Panc1 (cell line): ENCODE data around the gene SLC24A4. TPM values are rescaled to one million over a fixed set of nuclear protein-coding genes. Genes with fewer than 3 reads are reported as not detected.

Experiments used
- ATAC-seq: fragments of 200-7000 bp; cut with Tn5 transposase; 2 replicates; pipeline ENCODE4 v1.9.1; 2020; ENCODE audit warnings: mild to moderate bottlenecking, moderate library complexity
- BruUV-seq: library from RNA; stranded (reverse); fragments of 400-500 nt; replicated peaks from 2 replicates; lab custom pipeline; 2021; lab: Mats Ljungman, UMichigan
- CTCF ChIA-PET: fragments of 300-600 bp; sonication (Branson Sonifier 250); formaldehyde crosslinking; loops from one replicate; lab custom pipeline; 2022; ENCODE audit warnings: antibody characterized with exemption; lab: Charles Lee
- POLR2A ChIA-PET: fragments of 300-600 bp; sonication (Branson Sonifier 250); formaldehyde crosslinking; loops from one replicate; lab custom pipeline; 2022; ENCODE audit warnings: antibody characterized with exemption; lab: Charles Lee
- DNase-seq: peaks from one replicate; pipeline ENCODE4 v3.0.0-alpha.2; 2010; ENCODE audit warnings: low read depth, low spot score
- H3K27ac ChIP-seq: 2 replicates; pipeline ENCODE4 v1.5.1; 2011; ENCODE audit warnings: mild to moderate bottlenecking, low read length, inconsistent platforms
- H3K27me3 ChIP-seq: fragments of 200-500 bp; sonication (Bioruptor generic); 2 replicates; pipeline ENCODE4 v1.6.0; 2014; ENCODE audit warnings: low read length, inconsistent platforms; ENCODE audit not compliant: control insufficient read depth, insufficient read depth
- H3K36me3 ChIP-seq: fragments of 200-500 bp; sonication (Bioruptor generic); 2 replicates; pipeline ENCODE4 v1.5.1; 2014; ENCODE audit warnings: inconsistent platforms, mild to moderate bottlenecking, low read length, moderate library complexity; ENCODE audit not compliant: control insufficient read depth, insufficient read depth
- H3K4me1 ChIP-seq: 2 replicates; pipeline ENCODE4 v1.5.1; 2011; ENCODE audit warnings: inconsistent platforms, mild to moderate bottlenecking, low read length, moderate library complexity; ENCODE audit not compliant: control insufficient read depth, insufficient read depth
- H3K4me3 ChIP-seq, 2 experiments: 2 replicates each; pipeline ENCODE4 v1.5.1; 2011 to 2012; ENCODE audit warnings: low read depth in 2 of 2, low read length in 2 of 2, mild to moderate bottlenecking in 2 of 2, inconsistent platforms in 1 of 2, moderate library complexity in 1 of 2
- H3K9me3 ChIP-seq: fragments of 200-500 bp; sonication (Bioruptor generic); 2 replicates; pipeline ENCODE4 v1.5.1; 2014; ENCODE audit warnings: low read depth, mild to moderate bottlenecking, inconsistent platforms, low read length, moderate library complexity; ENCODE audit not compliant: control insufficient read depth, insufficient read depth
- CTCF ChIP-seq: fragments of 450-650 bp; IDR thresholded peaks from 2 replicates; pipeline ENCODE4 v1.5.1; 2017; ENCODE audit warnings: mild to moderate bottlenecking
- POLR2AphosphoS5 ChIP-seq: IDR thresholded peaks from 2 replicates; pipeline ENCODE4 v1.6.1; 2012; ENCODE audit warnings: mild to moderate bottlenecking, low read depth, low read length, moderate library complexity
- REST ChIP-seq, 2 experiments: IDR thresholded peaks; 2 replicates each; pipeline ENCODE4 v1.6.1; 2011 to 2012; ENCODE audit warnings: low read depth in 2 of 2, control low read depth in 1 of 2, low read length in 1 of 2, mild to moderate bottlenecking in 1 of 2, moderate library complexity in 1 of 2; ENCODE audit not compliant: insufficient read depth in 1 of 2
- SIN3A ChIP-seq: IDR thresholded peaks from 2 replicates; pipeline ENCODE4 v1.6.1; 2012; ENCODE audit warnings: low read depth, mild to moderate bottlenecking, low read length, moderate library complexity, borderline replicate concordance; ENCODE audit not compliant: insufficient read depth
- TCF7L2 ChIP-seq: IDR thresholded peaks from 2 replicates; pipeline ENCODE4 v1.6.1; 2011; ENCODE audit warnings: mild to moderate bottlenecking, low read depth, low read length, inconsistent platforms
- in situ Hi-C: cut with HindIII; loops from 2 replicates; pipeline ENCODE4 v1.10.0; 2016; ENCODE audit warnings: low sequenced_read_pairs, low pct_unique_long_range_greater_than_20kb
- intact Hi-C: fragments of 100-400 bp; cut with micrococcal nuclease; formaldehyde crosslinking; loops from one replicate; pipeline ENCODE4 v1.10.0; 2022; ENCODE audit not compliant: unreplicated experiment
- total RNA-seq: library from RNA; stranded (reverse); gene quantifications from one replicate; pipeline ENCODE4 v1.2.1, GENCODE V29; 2021; ENCODE audit not compliant: unreplicated experiment

Gene SLC24A4
- total RNA-seq, 1 experiment from 2014 or later: not detected

DNA sequence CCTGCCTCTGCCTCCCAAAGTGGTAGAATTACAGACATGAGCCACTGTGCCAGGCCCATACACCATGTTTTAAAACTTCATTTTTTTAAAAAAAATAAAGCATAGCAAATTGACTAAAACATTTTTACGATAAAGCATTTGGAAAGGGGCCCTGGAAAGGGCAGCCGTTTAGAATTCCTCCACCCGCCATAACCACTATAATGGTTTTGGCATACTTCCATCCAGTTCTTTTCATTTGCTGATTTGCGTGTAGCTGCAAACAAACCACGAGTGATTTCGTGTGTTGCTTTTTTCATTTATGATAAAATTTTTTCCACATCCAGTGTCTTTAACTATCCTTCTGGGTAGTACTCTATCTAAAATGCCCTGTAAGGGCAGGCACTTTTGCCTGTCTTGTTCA is 98.8 kb downstream of the SLC24A4 start:
- intact Hi-C loops: no loop called here

GRCh38 chr14:92425101-92425500 is 102.1 kb downstream of the SLC24A4 start:
- peak; percentile 42; the same call in 1 of the 2 replicates for ATAC-seq
- no peak for DNase-seq
- intact Hi-C loops: no loop called here
- in situ Hi-C loops: no loop called here
- H3K4me3 ChIP-seq: no peak overlapping the region
- ChIA-PET CTCF (no interaction called here), POLR2A (no interaction called here)
- BruUV-seq: no TSS peak
- TF ChIP-seq REST (IDR thresholded peaks at IDR 0.05; ENCODE audit: insufficient read depth in 1 of 2, low read depth in 2 of 2, low read length in 1 of 2) (no peak), POLR2AphosphoS5 (no peak), SIN3A (no peak), CTCF (no peak), TCF7L2 (no peak)
- H3K27ac ChIP-seq: no peak overlapping the region
- H3K27me3 ChIP-seq: no peaks in the 10 kb centered on the region
- no peaks in the 10 kb centered on the region for H3K4me1 ChIP-seq
- H3K9me3 ChIP-seq: no peaks in the 10 kb centered on the region
- H3K36me3 ChIP-seq: no peaks in the 10 kb centered on the region

More for the DNA sequence above, 98.8 kb downstream of the SLC24A4 start:
- no peaks in the 10 kb centered on the region for H3K9me3 ChIP-seq
- ATAC-seq: no peak
- in situ Hi-C loops: no loop called here
- ChIA-PET POLR2A (no interaction called here), CTCF (no interaction called here)
- H3K27me3 ChIP-seq: no peaks in the 10 kb centered on the region
- no peaks in the 10 kb centered on the region for H3K36me3 ChIP-seq
- H3K4me1 ChIP-seq: no peaks in the 10 kb centered on the region
- H3K4me3 ChIP-seq: no peak overlapping the region
- DNase-seq: no peak
- no TSS peak for BruUV-seq
- TF ChIP-seq CTCF: no peak
- TF ChIP-seq REST (IDR thresholded peaks at IDR 0.05; ENCODE audit: insufficient read depth in 1 of 2, low read depth in 2 of 2, low read length in 1 of 2): no peak
- no peak for TF ChIP-seq POLR2AphosphoS5
- TF ChIP-seq SIN3A: no peak
- no peak for TF ChIP-seq TCF7L2
- H3K27ac ChIP-seq: no peak overlapping the region
